ENCODE results near the gene NGEF.

NGEF gene

DNA sequence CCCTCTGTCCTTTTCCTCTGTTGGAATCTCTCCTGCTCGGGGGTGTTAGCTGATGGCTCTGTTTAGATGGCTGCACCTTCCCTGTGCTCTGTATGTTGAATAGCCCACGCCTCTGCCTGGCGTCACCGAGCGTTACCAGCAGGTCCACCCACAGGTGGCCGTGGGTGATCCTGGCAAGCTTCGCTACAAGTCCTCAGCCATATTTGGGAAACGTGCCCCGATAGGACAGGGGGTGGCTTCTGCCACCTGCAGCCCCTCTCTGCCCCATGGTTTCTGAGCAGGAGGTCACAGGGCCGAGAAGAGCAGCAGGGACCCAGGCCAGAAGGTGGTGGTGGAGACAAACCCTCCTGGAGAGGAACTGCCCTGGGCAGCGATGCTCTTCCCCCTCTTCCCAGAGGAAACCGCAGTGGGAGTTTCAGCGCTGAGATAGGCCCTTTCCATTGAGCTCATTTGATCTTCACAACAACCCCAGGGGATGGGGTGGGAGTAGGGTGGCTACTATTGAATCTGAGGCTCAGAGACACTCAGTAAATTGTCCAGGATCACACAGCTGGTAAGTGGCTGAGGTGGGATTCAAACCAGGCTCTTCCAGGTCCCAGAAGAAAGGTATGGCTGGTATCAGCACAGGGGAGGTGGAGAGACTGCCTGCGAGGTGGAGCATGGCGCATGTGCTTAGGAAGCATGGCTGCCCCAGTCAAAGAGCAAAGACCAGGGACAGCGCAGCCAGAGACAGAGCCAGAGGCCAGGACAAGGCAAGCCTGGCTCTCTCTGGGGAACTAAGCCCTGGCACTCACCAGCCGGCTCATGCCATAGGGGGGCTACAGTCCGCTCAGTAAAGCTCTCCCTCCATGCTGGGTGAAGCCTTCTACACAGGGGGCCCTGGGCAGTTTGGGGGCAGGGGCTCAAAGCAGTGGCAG lies 15.0 kb downstream of the NGEF start:
- no peak for DNase-seq

DNA sequence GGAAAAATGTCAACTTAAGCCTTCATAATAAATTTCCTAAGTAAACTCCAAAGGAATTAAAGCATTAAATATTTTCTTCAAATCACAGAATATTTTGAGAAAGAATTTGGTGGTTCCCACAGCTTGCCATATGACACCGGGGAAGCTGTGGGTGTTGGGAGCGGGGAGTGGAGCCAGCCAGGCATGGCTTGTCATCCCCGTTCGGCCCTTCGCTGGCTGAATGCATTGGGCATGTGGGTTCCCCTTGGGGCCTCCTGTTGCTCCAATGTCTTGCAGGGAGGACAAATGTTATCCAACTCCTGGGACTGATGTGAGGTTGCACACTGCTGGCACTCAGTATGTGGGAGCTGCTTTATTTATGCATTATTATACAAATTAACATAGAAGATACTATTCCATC lies 18.6 kb downstream of the NGEF start:
- no peak for DNase-seq

DNA sequence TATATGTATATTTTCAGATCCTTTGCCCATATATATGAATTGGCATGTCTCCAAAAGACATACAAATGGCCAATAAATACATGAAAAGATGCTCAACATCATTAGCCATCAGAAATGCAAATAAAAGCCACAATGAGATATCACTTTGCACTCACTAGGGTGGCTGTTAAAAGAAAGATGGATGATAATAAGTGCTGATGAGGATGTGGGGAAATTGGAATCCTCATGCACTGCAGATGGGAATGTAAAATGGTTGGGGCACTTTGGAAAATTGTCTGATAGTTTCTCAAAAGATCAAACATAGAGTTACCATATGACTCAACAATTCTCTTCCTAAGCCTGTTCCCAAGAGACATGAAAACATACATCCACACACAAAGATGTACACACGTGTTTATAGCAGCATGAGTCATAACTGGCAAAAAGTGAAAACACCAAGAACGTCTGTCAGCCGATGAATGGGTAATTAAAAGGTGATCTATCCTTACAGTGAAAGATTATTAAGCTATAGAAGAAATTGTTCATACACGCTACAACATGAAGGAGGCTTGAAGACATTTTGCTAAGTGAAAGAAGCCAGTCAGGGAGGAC lies 19.7 kb downstream of the NGEF start:
- DNase-seq, result no peak

DNA sequence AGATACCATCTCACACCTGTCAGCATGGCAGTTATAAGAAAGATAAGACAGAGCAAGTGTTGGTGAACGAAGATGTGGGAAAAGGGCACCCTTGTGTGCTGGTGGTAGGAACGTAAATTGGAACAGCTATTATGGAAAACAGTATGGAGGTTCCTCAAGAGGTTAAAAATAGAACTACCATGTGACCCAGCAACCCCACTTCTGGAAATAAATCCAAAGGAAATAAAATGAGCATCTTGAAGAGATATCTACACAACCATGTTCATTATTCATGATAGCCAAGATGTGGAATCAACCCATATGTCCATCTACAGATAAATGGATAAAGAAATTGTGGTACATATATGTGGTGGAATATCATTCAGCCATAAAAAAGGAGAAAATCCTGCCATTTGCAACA lies 26.9 kb downstream of the NGEF start:
- DNase-seq, result no peak

DNA sequence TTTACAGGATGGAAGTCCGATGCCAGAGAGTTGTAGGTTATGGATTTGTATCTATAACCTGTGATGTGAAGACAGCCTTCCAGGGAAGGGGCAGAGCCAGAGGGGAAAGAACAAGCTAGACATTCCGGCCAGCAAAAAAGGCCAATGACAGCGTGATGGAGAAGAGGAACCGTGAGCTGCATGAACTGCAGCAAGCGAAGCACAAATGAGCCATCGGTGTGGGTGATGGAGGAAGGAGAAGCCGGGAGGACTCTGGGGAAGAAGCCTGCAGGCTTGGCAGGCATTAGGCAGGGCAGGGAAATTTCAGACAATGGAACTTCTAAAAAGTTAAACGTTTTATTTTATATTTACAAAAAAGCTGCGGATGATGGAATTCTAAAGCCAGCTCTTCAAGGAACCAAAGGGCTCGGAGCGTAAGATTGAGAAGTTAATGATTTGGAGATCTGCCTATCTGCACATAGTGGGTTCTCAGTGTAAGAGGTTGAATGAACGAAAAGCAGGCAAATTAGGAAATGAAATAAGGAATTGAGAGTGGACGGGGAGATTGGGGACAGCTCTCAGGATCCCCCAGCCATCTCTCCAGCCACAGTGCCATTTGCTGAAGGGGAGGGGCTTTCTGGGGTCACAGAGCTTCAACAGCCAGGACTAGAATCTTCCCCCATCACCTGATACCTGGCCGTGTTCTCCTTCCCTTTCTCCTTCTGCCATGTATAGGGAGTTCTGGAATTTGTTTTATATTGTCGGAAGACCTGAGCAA lies 28.4 kb downstream of the NGEF start:
- DNase-seq, result no peak

DNA sequence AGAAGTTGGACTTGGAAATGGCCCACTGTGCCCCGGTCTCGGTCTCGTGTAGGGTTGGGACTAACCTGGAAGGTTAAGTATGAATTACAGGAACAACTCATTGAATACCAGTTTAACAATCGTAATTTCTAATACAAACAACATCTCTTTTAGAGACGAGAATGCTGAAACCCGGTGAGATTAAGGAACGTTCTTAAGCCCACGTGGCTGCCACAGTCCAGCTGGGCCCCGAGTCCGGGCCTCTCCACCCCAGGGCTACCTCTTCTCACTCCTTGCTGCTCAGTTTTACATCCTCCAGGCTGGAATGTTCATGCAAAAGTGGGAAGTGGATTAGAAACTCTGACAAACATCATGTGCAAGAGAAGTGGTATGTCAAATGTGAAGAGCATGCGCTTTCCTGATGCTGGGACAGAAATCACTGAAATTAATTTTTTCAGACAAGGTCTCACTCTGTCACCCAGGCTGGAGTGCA lies 29.4 kb downstream of the NGEF start:
- DNase-seq, result no peak

DNA sequence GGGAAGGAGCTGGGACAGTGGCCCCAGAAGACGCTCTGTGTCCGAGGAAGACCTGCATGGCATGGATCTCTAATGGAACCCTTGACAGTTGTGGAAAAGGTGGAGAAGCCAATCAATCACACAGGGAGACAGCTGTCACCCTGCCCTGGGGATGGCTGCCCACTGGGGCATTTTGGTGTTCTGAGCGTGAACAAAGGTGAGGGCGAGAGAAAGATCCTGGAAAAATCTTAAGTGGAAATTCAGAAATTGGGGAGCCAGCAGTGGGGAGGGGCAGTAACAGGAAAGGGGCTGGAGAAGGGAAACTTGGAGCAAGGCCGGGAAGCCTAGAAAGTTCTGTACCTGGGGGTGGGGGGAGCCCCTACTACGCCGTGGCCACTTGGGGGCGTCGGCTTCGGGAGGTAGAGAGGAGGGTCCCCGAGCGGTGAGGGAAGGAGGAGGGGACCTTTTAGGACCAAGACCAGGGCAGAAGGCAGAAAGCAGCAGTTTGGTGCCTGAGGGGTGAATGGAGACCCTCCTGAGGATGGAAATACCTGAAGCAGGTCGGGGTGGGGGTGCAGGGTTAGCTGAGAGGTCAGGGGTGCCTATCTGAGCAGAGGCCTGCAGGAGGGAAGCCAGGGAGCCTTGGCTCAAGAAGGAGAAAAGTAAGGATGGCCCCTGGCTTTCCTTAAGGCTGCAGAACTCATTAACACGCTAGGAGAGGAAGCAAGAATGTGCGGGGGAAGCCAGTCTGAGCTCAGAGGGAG lies 30.0 kb downstream of the NGEF start:
- DNase-seq, result no peak

DNA sequence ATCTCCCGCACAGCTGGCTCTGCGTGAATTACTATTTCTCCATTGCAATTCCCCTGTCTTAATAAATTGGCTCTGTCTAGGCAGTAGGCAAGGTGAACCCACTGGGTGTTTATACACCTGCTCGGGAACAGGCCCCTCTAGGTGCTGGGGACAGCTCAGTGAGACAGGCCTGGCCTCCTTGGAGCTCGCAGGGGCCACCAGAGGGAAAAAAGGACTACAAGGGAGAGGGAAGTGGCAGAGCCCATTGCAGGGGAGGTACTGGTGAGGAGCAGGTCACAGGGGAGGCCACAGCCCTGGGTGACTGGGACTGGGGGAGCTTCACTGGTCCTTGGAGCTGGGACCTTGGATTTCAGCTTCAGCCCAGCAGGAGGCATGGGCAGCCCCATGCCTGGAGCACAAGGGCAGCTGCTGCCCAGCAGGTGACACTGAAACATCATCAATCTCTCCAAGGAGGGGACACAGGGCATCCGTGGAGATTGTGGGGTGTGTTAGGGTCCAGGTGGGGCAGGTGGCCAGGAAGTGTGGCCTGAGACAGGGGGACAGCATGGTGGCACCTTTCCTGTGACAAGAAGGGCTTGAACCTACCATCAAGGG lies 31.2 kb downstream of the NGEF start:
- DNase-seq, result no peak

DNA sequence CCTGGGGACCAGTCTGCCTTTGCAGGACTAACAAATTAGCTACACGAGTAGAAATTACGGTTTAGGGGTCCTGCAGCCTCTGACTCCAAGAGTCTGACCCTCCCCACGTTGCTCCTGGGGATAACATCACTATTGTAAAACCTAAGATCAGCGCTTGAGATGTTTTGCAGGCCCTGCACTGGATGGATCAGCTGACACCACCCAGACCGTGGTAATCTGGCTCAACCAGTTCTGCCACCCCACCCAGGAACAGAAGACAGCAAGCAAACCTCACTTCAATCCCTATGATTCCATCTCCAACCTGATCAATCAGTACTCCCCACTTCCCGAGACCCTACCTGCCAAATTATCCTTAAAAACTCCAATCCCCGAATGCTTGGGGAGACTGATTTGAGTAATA lies 31.7 kb downstream of the NGEF start:
- no peak for DNase-seq

DNA sequence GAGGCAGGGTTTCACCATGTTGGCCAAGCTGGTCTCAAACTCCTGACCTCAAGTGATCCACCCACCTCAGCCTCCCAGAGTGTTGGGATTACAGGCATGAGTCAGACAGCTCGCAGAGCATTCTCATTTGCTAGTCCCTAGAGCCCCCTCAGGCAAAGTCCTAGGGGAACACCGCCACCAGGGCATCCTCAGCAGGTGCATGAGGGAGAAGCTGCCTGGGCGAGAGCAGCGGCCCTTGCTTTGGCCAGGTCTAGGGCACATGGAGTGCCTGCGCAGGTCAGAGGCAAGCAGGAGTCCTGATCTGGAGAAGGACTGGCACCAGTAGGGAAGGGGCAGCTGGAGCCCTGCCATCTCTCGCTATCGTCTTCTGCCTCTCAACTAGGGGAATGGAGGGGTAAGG lies 32.4 kb downstream of the NGEF start:
- no peak for DNase-seq

DNA sequence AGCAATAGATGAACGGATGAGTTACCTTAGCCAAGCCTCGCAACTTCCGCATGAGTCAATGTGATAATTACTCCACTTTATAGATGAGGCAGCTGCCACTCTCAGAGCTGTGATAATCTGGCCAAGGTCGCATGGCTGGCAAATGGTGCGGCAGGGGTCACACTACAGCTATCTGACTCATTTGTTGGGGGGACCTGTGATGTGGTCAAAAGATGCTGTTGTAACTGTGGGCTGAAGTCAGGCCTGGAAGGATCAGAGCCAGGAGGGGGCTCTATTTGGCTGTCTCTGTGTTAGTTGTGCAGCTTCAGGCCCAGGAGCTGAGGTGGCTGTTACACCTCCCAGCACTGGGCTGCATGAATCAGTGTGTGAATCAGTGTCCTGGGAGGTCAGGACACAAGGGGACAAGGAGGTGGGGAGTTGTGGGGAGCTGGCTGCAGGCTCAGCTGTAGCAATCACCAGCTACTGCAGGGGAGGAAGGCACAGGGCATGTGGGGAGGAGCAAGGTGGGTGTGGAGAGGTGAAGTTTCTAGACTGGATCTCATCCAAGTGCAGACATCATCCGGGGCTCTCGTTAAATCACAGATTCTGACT lies 33.1 kb downstream of the NGEF start:
- no peak for DNase-seq

DNA sequence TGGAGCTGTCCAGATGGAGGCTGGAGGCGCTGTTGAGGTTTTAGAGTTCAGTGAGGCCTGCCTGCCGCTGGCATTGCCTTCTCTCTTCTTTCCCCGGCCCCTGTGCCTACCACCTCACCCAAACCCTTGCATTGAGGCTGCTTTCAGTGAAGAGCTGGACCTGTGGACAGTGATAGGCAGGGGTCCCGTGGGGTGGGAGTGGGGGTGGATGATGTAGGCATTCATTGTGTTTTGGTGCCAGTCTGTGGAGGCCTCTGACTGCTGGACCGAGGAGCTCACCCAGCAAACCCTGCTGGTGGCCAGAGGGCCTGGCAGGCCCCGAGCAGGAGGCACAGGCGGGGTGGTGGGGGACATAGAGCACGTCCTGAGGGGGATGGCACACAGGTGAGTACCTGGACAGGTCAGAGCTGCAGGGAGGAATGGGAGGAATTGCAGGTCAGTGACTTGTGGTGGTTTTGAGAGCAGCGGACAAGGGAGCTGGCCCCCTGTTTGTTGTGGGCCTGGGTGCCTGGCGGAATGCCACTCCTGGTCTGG lies 35.6 kb downstream of the NGEF start:
- DNase-seq, result no peak

DNA sequence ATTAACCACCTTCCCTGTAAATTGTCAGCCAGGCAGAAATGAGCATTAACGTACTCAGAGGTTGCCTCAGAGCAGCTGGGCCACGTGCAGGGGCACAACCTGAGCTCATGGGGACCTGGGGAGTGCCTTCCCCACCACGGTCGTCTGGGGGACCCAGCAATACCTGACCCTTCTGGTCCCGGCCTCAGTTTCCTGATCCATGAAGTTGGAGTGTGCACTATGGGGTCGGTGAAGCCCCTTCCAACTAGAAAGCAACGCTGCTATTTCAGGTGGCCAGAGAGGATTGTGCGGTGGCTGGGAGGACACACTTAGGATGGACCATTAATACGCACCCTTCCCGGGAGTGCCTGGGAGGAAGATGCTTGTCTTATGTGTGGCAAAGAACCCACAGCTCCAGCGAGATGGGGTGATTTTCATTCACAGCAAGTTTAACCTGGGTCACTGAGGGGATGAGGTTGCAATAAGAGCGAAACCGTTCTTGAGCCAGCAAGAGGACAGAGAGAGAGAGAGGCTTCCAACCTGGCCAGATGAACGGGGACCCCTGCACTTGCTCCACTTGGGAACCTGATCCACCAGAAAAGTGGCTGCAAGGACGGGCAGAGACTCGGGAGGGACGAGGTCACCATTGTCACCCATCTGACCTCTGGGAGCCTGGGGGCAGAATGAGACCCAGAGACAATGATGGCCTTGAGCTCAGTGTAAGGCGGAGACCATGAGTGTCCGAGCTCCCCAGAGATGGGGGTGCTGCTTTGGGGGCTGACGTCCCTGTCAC lies 36.2 kb downstream of the NGEF start:
- DNase-seq, result no peak

DNA sequence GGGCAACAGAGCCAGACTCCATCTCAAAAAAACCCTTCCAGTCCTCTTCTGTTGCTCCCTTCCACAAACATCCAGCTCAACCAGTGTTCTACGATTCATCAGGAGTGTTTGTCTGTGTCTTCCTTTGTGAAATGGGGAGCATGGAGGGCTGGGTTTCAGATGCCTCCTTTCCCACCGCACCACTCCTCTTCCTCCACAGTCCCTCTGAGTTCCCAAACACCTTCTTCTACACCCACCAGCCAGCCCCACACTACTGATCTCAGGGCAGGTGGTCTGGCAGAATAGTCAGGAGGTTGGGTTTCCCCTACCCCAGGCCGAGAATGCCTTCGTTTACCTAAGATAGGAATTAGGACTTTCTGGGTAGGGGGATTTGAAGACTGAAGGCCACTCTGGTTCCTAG lies 36.9 kb downstream of the NGEF start:
- no peak for DNase-seq

DNA sequence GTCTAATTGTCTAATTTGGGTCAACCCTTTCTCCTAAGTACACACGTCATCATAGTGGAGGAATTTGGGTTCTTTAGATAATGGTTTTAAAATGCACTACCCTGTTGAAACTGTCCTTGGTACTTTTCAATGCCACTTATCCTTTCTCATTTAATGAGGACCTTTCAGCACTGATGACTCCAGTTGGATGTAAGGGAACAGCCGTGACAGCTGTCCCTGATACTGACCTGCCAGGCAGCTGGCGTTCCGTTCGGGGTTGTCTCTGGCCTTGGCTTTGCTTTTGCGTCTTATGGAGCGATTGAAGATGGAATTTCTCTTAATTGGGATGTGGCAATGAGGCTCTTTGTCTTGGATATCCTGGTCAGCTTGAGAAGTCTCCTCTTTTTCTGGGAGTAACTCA lies 38.7 kb downstream of the NGEF start:
- no peak for DNase-seq

DNA sequence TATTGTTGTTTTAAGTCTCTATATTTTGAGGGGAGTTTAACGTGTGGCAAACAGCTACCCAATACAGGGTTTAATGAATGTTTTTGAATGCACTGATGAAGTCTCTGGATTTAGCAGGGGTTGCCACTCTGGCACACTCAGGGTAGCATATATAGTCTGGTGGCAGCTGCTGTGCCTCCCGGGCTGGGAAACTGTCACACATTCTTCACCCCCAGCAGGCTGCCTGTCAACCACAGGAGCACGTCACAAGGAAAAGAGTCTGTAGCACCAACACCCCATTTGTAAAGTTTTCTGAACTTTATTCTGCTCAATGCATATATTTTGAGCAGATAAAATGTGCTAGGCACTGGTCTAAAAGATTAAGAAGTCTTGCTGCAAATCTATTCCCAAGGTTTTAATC lies 39.3 kb downstream of the NGEF start:
- no peak for DNase-seq

DNA sequence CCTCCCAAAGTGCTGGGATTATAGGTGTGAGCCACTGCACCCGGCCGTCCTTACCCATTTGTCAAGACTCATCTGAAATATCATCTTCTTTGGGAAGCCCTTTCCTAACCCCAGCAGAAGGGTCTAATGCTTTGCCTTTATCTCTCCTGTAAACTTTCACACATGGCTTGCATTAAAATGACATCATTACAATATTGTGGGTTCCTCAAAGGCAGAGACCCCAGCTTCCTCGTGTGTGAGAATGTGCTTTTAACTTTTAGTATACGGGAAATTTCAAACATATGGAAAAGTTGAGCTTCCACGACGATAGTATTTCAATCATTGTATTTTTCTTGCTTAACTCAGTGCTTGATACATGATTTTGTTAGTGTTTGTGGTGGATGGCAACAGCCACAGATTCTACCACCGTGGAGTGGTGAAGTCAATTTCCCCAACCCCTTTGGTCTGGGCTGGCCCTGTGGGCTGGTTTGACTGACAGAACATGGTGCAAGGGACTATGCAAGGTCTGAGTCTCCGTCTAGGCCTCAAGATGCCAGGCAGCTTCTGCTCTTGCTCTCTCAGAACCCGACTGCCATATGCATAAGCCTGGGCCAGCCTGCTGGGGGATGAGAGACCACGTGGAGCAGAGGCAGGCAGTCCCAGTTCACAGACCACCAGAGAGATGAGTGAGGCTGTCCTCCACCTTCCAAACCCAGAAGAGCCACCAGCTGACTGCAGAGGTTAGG lies 39.9 kb downstream of the NGEF start:
- DNase-seq, result no peak

DNA sequence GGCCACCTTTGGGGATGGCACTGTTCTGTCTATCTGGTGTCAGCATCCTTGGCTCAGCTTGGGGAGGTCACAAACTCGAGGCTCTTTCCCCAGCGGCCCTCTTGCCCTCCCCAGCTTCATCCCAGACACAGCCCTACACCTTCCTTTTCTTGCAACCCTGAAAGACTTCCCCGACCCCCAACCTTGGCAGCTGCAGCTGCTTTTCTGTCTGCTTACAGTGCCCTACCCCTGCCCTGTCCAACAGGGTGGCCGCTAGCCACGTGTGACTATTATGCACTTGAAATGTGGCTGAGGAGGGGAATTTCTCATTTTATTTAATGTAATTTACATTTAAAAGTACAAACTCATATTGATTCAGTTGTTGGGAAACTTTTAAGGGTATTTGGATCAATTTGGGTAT lies 41.3 kb downstream of the NGEF start:
- no peak for DNase-seq

DNA sequence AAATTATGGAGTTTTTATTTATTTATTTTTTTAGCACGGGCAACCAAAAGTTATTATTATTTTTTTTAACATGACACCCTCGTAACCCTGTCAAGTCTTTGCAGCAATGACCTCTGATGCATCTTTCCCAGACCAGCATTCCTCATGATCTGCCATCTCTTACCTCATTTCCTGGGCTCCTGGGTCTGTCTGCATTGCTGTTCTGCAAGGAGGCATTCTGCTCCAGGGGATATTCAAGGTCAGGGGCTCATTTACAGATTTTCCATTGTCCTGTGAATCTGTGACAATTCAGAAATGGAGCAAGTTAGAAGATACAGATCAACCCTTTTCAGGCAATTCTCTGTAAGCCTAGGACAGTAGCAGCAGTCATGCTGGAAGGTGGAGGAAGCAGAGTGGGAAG lies 43.0 kb downstream of the NGEF start:
- DNase-seq, result no peak

DNA sequence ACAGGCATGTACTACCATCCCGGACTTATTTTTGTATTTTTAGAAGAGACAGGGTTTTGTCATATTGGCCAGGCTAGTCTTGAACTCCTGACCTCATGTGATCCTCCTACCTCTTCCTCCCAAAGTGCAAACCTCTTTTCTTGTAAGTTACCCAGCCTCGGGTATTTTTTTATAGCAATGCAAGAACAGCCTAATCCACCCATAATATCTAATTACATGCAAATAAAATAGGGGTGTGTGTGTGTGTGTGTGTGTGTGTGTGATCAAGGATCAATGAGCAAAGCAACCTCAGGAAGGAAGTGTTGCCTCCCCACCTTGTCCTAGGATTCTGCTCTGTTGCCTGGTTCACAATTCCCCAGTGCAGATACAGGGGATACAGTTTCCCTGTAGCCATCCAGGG lies 45.6 kb downstream of the NGEF start:
- DNase-seq, result no peak

DNA sequence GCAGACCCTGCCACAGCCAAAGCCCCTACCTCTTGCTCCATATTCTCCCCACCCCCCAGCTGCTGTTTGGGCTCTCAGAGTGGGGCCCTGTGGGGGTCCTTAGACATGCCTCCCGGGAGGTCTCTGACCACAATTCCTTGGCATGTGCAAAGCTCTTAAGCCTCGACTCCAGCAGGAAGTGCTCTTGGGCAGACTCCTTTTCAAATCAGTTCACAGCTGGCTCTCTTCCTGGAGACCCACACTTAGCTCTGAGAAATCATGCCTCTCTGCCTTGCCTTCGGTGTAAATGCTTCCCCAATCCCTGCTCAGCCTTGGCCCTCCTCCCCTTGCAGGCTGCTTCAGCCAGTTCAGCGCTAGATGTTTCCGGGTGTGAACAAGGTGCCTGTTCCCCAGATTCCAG lies 46.9 kb downstream of the NGEF start:
- no peak for DNase-seq
